HL-60 (cell line): ENCODE results near the gene SSPN.

Experiments
- DNase-seq, 2 experiments: peaks; one replicate each; pipeline ENCODE4 v3.0.0-alpha.2; 2010 to 2020; ENCODE audit warnings: low read depth in 1 of 2, low spot score in 1 of 2
- H3K27ac ChIP-seq: fragments of 250-450 bp; sonication (Bioruptor Pico); replicated peaks from 2 replicates; pipeline ENCODE4 v1.5.1; 2020; ENCODE audit warnings: mild to moderate bottlenecking, moderate library complexity
- H3K27me3 ChIP-seq: fragments of 250-450 bp; sonication (Bioruptor Pico); 2 replicates; pipeline ENCODE4 v1.5.1; 2021; ENCODE audit warnings: mild to moderate bottlenecking, moderate library complexity; ENCODE audit not compliant: insufficient read depth, poor library complexity, severe bottlenecking
- H3K4me3 ChIP-seq: replicated peaks from 2 replicates; pipeline ENCODE4 v1.5.1; 2011; ENCODE audit warnings: mild to moderate bottlenecking, control low read depth, low read length; ENCODE audit not compliant: insufficient read depth
- CTCF ChIP-seq: IDR thresholded peaks from one replicate; pipeline ENCODE4 v1.5.1; 2011; ENCODE audit warnings: low read length, control low read depth, inconsistent platforms; ENCODE audit not compliant: insufficient read depth
- GABPA ChIP-seq: IDR thresholded peaks from 2 replicates; pipeline ENCODE4 v1.6.1; 2012; ENCODE audit warnings: low read depth
- POLR2AphosphoS5 ChIP-seq: IDR thresholded peaks from 2 replicates; pipeline ENCODE4 v1.6.1; 2012; ENCODE audit warnings: low read depth
- SPI1 ChIP-seq: IDR thresholded peaks from 2 replicates; pipeline ENCODE4 v1.6.1; 2012; ENCODE audit warnings: low read depth, mild to moderate bottlenecking, borderline replicate concordance
- TF ChIP-seq, protein P1 (sequence below): IDR thresholded peaks from 2 replicates; pipeline ENCODE4 v1.6.1; 2012; ENCODE audit warnings: low read depth; ENCODE audit not compliant: insufficient replicate concordance

Gene SSPN

DNA sequence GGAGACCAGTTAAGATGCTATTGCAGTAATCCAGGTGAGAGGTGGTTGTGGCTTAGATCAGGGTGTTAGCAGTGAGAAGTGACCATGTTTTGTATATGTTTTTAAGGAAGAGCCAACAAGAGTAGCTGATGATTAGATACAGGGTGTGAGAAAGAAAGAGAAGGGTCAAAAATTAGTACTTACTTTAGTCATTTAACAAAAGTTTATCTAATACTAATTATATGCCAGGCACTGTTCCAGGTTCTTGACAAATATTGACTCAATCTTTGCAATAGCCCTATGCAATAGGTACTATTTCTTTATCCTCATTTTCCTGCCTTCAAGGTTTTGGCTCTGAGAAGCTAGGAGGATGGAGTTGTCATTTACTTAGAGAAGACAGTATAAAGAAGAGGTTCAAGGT lies 70.2 kb downstream of the SSPN start:
- no peak for DNase-seq
- TF ChIP-seq GABPA (no peak), POLR2AphosphoS5 (no peak), SPI1 (no peak), CTCF (no peak)
- TF ChIP-seq, protein P1, sequence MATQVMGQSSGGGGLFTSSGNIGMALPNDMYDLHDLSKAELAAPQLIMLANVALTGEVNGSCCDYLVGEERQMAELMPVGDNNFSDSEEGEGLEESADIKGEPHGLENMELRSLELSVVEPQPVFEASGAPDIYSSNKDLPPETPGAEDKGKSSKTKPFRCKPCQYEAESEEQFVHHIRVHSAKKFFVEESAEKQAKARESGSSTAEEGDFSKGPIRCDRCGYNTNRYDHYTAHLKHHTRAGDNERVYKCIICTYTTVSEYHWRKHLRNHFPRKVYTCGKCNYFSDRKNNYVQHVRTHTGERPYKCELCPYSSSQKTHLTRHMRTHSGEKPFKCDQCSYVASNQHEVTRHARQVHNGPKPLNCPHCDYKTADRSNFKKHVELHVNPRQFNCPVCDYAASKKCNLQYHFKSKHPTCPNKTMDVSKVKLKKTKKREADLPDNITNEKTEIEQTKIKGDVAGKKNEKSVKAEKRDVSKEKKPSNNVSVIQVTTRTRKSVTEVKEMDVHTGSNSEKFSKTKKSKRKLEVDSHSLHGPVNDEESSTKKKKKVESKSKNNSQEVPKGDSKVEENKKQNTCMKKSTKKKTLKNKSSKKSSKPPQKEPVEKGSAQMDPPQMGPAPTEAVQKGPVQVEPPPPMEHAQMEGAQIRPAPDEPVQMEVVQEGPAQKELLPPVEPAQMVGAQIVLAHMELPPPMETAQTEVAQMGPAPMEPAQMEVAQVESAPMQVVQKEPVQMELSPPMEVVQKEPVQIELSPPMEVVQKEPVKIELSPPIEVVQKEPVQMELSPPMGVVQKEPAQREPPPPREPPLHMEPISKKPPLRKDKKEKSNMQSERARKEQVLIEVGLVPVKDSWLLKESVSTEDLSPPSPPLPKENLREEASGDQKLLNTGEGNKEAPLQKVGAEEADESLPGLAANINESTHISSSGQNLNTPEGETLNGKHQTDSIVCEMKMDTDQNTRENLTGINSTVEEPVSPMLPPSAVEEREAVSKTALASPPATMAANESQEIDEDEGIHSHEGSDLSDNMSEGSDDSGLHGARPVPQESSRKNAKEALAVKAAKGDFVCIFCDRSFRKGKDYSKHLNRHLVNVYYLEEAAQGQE: no peak
- Histone ChIP-seq H3K27ac (no peak overlapping the region), H3K4me3 (no peak overlapping the region), H3K27me3 (no peaks in the 10 kb centered on the region)

GRCh38 chr12:26266881-26267280 lies 71.5 kb downstream of the SSPN start:
- no peak overlapping the region for H3K4me3 ChIP-seq
- no peak for DNase-seq
- no peak for TF ChIP-seq GABPA
- no peak for TF ChIP-seq POLR2AphosphoS5
- TF ChIP-seq CTCF: no peak
- TF ChIP-seq, protein P1: no peak
- TF ChIP-seq SPI1: no peak
- H3K27ac ChIP-seq: no peak overlapping the region
- H3K27me3 ChIP-seq: no peaks in the 10 kb centered on the region

- TF ChIP-seq, protein P1: no peak
- no peak for TF ChIP-seq SPI1
- TF ChIP-seq POLR2AphosphoS5: no peak
- TF ChIP-seq GABPA: no peak
- no peak for TF ChIP-seq CTCF
- Histone ChIP-seq H3K27me3 (no peaks in the 10 kb centered on the region), H3K27ac (no peak overlapping the region), H3K4me3 (no peak overlapping the region)
- no peak for DNase-seq
Observed at GRCh38 chr12:26268841-26269561, 73.6 kb downstream of the SSPN start.
